Testis (tissue), 5 donors: ENCODE results near the gene SSBP3. TPM values are rescaled to one million over a fixed set of nuclear protein-coding genes. Genes with fewer than 3 reads are reported as not detected.
"Not testable (repeated sequence)": the region's sequence is repeated elsewhere in the genome, so short reads cannot be mapped to it uniquely, and the experiment has no call there.

ENCODE experiments used
- DNase-seq: peaks from one replicate; pipeline ENCODE4 v3.0.0-alpha.2; 2019
- H3K27ac ChIP-seq, 2 donors: fragments of 200-600 bp; sonication (generic); one replicate each; pipeline ENCODE4 v1.5.1; 2019
- H3K27me3 ChIP-seq: fragments of 200-600 bp; sonication (generic); one replicate; pipeline ENCODE4 v1.5.1; 2019
- H3K36me3 ChIP-seq: fragments of 200-600 bp; sonication (generic); one replicate; pipeline ENCODE4 v1.5.1; 2017; ENCODE audit warnings: low read depth; ENCODE audit errors: missing control alignments
- H3K4me1 ChIP-seq: fragments of 200-600 bp; sonication (generic); one replicate; pipeline ENCODE4 v1.5.1; 2019
- H3K4me3 ChIP-seq, 2 donors: fragments of 200-600 bp; sonication (generic); one replicate each; pipeline ENCODE4 v1.5.1; 2017 to 2019
- H3K9me3 ChIP-seq: fragments of 200-600 bp; sonication (generic); one replicate; pipeline ENCODE4 v1.5.1; 2017
- CTCF ChIP-seq, 3 experiments: fragments of 450-650 bp in 2 of 3; fragments of 200-600 bp in 1 of 3; sonication (generic) in 1 of 3; IDR thresholded peaks; one replicate each; pipeline ENCODE4 v1.5.1; 2016 to 2019; ENCODE audit warnings: antibody characterized with exemption in 3 of 3, mild to moderate bottlenecking in 2 of 3, moderate library complexity in 1 of 3
- POLR2A ChIP-seq: fragments of 450-650 bp; IDR thresholded peaks from one replicate; pipeline ENCODE4 v1.6.1; 2017; ENCODE audit warnings: antibody characterized with exemption, mild to moderate bottlenecking, moderate library complexity
- WGBS, 2 donors: methylation state at CpG; one replicate each; pipeline ENCODE4 v1.1.5; 2018; 5-methylcytosine and 5-hydroxymethylcytosine counted together
- intact Hi-C: fragments of 100-400 bp; cut with DNase I; formaldehyde crosslinking; loops from one replicate; pipeline ENCODE4 v1.15.1; 2023; ENCODE audit warnings: low total_unique reads
- long read RNA-seq, 2 donors: transcript quantifications; one replicate each; lab custom pipeline, GENCODE V29; 2026
- polyA plus RNA-seq: library from polyadenylated mRNA; stranded (reverse); fragments of 350-450 nt; fragmentation: Illumina TruSeq; extraction: RNeasy Lipid Tissue Mini Kit (QIAGEN cat#74804); gene quantifications from one replicate; pipeline ENCODE4 v1.2.3, GENCODE V29; 2014; ENCODE audit warnings: low read depth, low replicate concordance; ENCODE audit not compliant: insufficient read depth
- total RNA-seq, 2 donors: library from RNA; depleted of rRNA; stranded (reverse); fragments of >200 nt; gene quantifications; one replicate each; pipeline ENCODE4 v1.2.3, GENCODE V29; 2016

The SSBP3 gene
- total RNA-seq (10 to 100 TPM; 91.6 to 99.0 TPM), polyA plus RNA-seq (88.8 TPM)
- long read RNA-seq, donor 1, transcript SSBP3-203 (17 exons, 1,578 nt), result major isoform, 10 of 17 reads
- long read RNA-seq, donor 1, partial matches to known transcripts, result 0 of 17 reads
- long read RNA-seq, donor 1, other reads (novel, unspliced or antisense), result 0 of 17 reads
- long read RNA-seq, donor 2, partial matches to known transcripts, result 0 of 5 reads
- long read RNA-seq, donor 2, other reads (novel, unspliced or antisense), result 0 of 5 reads

DNA sequence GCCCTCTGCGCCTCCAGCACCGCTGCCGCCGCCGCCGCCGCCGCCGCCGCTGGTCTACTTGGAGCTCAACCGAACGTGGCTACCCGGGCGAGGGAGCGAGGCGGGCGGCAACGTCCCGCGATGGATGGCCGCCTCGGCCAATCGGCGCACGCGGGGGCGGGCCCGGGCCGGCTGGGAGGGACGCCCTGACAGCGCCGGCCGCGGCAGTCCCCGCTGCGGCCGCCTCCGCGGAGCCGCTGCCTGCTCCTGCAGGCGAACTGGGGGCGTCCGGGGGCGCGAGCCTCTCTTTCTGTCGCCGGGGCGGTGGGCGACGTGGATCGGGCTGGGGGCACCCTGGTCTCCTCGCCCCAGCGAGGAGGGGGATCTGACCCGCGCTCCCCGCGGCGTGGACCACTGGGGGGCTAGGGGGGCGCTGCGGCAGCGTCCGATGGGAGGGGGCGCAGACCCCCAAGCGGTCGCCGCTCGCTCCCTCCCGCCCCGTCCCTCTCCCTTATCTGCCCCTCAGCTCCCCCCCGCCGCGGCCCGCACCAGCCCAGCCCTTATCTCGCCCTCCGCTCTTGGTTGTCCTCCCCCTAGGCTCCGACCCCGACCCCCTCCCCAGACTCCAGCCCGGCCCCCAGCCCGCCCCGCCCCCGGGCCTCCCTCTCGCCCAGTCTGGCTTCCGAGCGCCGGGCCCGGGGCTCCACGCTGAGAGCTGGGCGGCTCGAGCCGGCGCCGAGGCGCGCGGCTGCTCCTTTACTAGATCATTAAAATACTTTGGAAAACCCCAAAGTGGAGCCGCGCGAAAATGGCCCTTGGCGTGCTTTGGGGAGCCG, at the start of gene SSBP3:
Gene SSBP3 (minus strand): TSS at position 56 of the 815 bp plus-strand sequence.
- Histone ChIP-seq H3K4me1 (peaks cover 54% of the 10 kb centered on the region), H3K4me3 (peak within 1 kb of the TSS; percentile 65 to 87), H3K9me3 (no peaks in the 10 kb centered on the region), H3K36me3 (no peaks in the 10 kb centered on the region), H3K27ac (peak within 1 kb of the TSS; percentile 85 to 87), H3K27me3 (no peaks in the 10 kb centered on the region)
- intact Hi-C loops, result loop anchor here (2.0 to 10.0 kb wide), 3 partner anchors 82 to 282 kb away; no protein-coding TSS in a partner anchor
- 0 to 2% methylated on average over 14 to 51 of the region's 100 CpGs for WGBS, 2 donors
- DNase-seq, result peak; percentile 92
- TF ChIP-seq POLR2A, result peak; percentile 76
- TF ChIP-seq CTCF (IDR thresholded peaks at IDR 0.05), result no peak

DNA sequence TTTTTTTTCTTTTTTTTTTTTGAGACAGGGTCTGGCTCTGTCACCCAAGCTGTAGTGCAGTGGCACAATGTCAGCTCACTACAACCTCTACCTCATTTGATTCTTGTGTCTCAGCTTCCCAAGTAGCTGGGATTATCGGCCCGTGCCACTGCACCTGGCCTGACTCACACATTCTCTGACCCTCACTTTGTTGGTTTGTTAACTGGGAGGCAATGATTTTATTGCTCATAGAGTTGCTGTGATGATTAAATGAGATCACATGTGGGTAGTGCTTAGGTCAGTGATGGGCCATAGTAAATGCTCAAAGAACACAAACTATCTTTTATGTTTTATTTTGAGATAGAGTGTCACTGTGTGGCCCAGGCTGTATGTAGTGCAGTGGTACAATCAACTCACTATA, 47.3 kb upstream of the SSBP3 start:
- no peak overlapping the region for H3K27ac ChIP-seq
- H3K9me3 ChIP-seq, result no peaks in the 10 kb centered on the region
- H3K4me3 ChIP-seq, result no peak overlapping the region
- 87 to 94% methylated on average over 2 of the region's 2 CpGs for WGBS, 2 donors
- no peaks in the 10 kb centered on the region for H3K27me3 ChIP-seq
- no peaks in the 10 kb centered on the region for H3K4me1 ChIP-seq
- TF ChIP-seq CTCF (IDR thresholded peaks at IDR 0.05), result no peak
- TF ChIP-seq POLR2A, result no peak
- DNase-seq, result no peak
- intact Hi-C loops, result no loop called here
- H3K36me3 ChIP-seq, result no peaks in the 10 kb centered on the region

- no peak for DNase-seq
- TF ChIP-seq POLR2A (no peak), CTCF (IDR thresholded peaks at IDR 0.05) (no peak)
Measured at GRCh38 chr1:54453022-54453421, 46.8 kb upstream of the SSBP3 start.

GRCh38 chr1:54449431-54449830, 43.2 kb upstream of the SSBP3 start:
- H3K27ac ChIP-seq, H3K9me3 ChIP-seq, H3K27me3 ChIP-seq, H3K4me1 ChIP-seq, DNase-seq, intact Hi-C loops, H3K4me3 ChIP-seq, H3K36me3 ChIP-seq: not testable (repeated sequence)
- 93 to 98% methylated on average over 4 of the region's 4 CpGs for WGBS, 2 donors

More at GRCh38 chr1:54453022-54453421, 46.8 kb upstream of the SSBP3 start:
- no peaks in the 10 kb centered on the region for H3K36me3 ChIP-seq
- WGBS, 2 donors, result 88 to 90% methylated on average over 3 of the region's 3 CpGs
- no peaks in the 10 kb centered on the region for H3K4me1 ChIP-seq
- no peak overlapping the region for H3K27ac ChIP-seq
- H3K27me3 ChIP-seq, result no peaks in the 10 kb centered on the region
- intact Hi-C loops, result no loop called here
- no peaks in the 10 kb centered on the region for H3K9me3 ChIP-seq
- H3K4me3 ChIP-seq, result no peak overlapping the region

DNA sequence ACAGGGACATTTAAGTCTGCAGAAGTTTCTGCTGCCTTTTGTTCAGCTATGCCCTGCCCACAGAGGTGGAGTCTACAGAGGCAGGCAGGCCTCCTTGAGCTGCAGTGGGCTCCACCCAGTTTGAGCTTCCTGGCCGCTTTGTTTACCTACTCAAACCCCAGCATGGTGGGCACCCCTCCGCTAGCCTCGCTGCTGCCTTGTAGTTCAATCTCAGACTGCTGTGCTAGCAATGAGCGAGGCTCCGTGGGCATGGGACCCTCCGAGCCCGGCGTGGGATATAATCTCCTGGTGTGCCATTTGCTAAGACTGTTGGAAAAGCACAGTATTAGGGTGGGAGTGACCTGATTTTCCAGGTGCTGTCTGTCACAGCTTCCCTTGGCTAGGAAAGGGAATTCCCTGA, 42.6 kb upstream of the SSBP3 start:
- H3K4me3 ChIP-seq, H3K36me3 ChIP-seq, H3K27ac ChIP-seq, intact Hi-C loops, H3K27me3 ChIP-seq, DNase-seq, H3K4me1 ChIP-seq, H3K9me3 ChIP-seq: not testable (repeated sequence)
- 83 to 96% methylated on average over 8 of the region's 8 CpGs for WGBS, 2 donors

DNA sequence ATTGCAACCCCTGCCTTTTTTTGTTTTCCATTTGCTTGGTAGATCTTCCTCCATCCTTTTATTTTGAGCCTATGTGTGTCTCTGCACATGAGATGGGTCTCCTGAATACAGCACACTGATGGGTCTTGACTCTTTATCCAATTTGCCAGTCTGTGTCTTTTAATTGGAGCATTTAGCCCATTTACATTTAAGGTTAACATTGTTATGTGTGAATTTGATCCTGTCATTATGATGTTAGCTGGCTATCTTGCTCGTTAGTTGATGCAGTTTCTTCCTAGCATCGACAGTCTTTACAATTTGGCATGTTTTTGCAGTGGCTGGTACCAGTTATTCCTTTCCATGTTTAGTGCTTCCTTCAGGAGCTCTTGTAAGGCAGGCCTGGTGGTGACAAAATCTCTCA, 40.9 kb upstream of the SSBP3 start:
- WGBS, 2 donors, result 74% methylated on average over 2 of the region's 2 CpGs; no CpG with 5 or more reads in 1 of the 2 donors
- H3K36me3 ChIP-seq, H3K9me3 ChIP-seq, intact Hi-C loops, H3K4me3 ChIP-seq, H3K4me1 ChIP-seq, DNase-seq, H3K27me3 ChIP-seq, H3K27ac ChIP-seq: not testable (repeated sequence)
